HL-60 (cell line): ENCODE results near the gene PPP2R2D.

Source experiments
- DNase-seq, 2 experiments: peaks; one replicate each; pipeline ENCODE4 v3.0.0-alpha.2; 2010 to 2020; ENCODE audit warnings: low read depth in 1 of 2, low spot score in 1 of 2
- H3K27ac ChIP-seq: fragments of 250-450 bp; sonication (Bioruptor Pico); replicated peaks from 2 replicates; pipeline ENCODE4 v1.5.1; 2020; ENCODE audit warnings: mild to moderate bottlenecking, moderate library complexity
- H3K27me3 ChIP-seq: fragments of 250-450 bp; sonication (Bioruptor Pico); 2 replicates; pipeline ENCODE4 v1.5.1; 2021; ENCODE audit warnings: mild to moderate bottlenecking, moderate library complexity; ENCODE audit not compliant: insufficient read depth, poor library complexity, severe bottlenecking
- H3K4me3 ChIP-seq: replicated peaks from 2 replicates; pipeline ENCODE4 v1.5.1; 2011; ENCODE audit warnings: mild to moderate bottlenecking, control low read depth, low read length; ENCODE audit not compliant: insufficient read depth
- GABPA ChIP-seq: IDR thresholded peaks from 2 replicates; pipeline ENCODE4 v1.6.1; 2012; ENCODE audit warnings: low read depth
- POLR2AphosphoS5 ChIP-seq: IDR thresholded peaks from 2 replicates; pipeline ENCODE4 v1.6.1; 2012; ENCODE audit warnings: low read depth
- SPI1 ChIP-seq: IDR thresholded peaks from 2 replicates; pipeline ENCODE4 v1.6.1; 2012; ENCODE audit warnings: low read depth, mild to moderate bottlenecking, borderline replicate concordance
- TF ChIP-seq, protein P1 (sequence below): IDR thresholded peaks from 2 replicates; pipeline ENCODE4 v1.6.1; 2012; ENCODE audit warnings: low read depth; ENCODE audit not compliant: insufficient replicate concordance
- TF ChIP-seq, protein P2 (sequence below): IDR thresholded peaks from one replicate; pipeline ENCODE4 v1.5.1; 2011; ENCODE audit warnings: low read length, control low read depth, inconsistent platforms; ENCODE audit not compliant: insufficient read depth

PPP2R2D gene

DNA sequence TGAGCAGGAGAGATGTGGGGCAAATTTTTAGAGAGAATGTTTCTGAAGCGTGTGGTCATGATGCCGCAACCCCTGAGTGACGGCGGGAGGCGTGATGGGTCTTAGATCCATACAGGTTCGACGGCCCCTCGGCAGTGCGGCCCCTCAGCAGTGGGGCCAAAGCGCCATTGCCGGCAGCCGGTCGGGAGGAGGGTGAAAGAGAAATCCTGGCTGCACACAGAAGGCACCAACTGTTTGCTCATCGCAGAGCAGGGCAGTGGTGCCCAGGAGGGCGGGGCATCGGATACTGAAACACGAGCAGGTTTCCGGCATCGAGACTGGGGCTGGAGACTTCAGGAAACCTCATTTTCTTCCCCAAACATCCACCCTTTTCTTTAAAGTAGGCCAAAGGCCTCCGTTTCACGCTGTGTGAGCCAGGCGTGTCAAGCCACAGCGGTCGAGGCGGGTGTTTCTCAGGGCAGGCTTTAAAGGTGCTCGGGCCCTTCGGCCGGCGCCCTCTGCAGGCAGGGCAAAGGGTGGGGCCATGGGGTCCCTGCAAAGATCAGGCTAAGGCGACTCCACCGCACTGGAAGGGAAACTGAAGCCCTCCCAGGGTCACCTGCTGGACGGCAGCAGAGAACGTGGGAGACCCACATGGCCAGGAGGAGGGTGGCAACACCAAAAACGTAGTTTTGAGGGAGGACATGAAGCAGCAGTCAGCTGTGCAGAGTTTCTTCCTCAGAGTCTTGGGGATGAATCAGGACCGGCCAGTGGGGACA, 42.0 kb upstream of the PPP2R2D start:
- Histone ChIP-seq H3K4me3 (no peak overlapping the region), H3K27me3 (no peaks in the 10 kb centered on the region), H3K27ac (no peak overlapping the region)
- TF ChIP-seq, protein P1, sequence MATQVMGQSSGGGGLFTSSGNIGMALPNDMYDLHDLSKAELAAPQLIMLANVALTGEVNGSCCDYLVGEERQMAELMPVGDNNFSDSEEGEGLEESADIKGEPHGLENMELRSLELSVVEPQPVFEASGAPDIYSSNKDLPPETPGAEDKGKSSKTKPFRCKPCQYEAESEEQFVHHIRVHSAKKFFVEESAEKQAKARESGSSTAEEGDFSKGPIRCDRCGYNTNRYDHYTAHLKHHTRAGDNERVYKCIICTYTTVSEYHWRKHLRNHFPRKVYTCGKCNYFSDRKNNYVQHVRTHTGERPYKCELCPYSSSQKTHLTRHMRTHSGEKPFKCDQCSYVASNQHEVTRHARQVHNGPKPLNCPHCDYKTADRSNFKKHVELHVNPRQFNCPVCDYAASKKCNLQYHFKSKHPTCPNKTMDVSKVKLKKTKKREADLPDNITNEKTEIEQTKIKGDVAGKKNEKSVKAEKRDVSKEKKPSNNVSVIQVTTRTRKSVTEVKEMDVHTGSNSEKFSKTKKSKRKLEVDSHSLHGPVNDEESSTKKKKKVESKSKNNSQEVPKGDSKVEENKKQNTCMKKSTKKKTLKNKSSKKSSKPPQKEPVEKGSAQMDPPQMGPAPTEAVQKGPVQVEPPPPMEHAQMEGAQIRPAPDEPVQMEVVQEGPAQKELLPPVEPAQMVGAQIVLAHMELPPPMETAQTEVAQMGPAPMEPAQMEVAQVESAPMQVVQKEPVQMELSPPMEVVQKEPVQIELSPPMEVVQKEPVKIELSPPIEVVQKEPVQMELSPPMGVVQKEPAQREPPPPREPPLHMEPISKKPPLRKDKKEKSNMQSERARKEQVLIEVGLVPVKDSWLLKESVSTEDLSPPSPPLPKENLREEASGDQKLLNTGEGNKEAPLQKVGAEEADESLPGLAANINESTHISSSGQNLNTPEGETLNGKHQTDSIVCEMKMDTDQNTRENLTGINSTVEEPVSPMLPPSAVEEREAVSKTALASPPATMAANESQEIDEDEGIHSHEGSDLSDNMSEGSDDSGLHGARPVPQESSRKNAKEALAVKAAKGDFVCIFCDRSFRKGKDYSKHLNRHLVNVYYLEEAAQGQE, result no peak
- TF ChIP-seq, protein P2, sequence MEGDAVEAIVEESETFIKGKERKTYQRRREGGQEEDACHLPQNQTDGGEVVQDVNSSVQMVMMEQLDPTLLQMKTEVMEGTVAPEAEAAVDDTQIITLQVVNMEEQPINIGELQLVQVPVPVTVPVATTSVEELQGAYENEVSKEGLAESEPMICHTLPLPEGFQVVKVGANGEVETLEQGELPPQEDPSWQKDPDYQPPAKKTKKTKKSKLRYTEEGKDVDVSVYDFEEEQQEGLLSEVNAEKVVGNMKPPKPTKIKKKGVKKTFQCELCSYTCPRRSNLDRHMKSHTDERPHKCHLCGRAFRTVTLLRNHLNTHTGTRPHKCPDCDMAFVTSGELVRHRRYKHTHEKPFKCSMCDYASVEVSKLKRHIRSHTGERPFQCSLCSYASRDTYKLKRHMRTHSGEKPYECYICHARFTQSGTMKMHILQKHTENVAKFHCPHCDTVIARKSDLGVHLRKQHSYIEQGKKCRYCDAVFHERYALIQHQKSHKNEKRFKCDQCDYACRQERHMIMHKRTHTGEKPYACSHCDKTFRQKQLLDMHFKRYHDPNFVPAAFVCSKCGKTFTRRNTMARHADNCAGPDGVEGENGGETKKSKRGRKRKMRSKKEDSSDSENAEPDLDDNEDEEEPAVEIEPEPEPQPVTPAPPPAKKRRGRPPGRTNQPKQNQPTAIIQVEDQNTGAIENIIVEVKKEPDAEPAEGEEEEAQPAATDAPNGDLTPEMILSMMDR, result no peak
- no peak for TF ChIP-seq POLR2AphosphoS5
- no peak for TF ChIP-seq GABPA
- no peak for TF ChIP-seq SPI1
- no peak for DNase-seq

DNA sequence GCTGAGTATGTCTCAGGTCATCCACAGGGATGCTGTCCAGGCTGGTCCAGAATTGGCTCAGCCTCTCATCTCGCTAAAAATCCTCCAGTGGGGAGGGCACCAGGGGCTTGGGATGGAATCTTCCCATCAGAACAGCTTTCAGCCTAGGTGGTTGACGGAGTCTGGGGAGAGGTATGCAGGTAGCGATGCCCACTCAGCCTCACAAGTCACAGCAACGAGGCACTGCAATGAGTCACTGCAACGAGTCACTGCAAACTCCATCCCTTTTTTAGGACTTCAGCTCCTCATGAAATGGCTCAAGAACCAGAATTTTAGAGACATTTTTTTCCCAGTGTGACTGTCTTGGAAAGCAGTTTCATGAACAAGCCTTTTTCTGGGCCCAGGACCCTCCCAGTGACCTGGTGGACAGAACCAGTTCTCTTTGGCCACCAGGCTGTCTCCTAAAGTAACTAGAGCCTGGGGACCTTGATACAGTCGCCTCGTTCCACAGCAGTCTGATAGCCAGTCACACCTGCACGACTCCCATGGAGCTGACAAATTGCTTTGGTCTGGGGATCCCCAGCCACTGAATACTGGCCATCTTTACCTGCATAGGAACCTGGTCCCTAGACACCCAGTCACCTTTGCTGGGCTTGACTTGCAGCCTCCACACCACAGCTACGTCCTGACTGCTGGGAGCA, 41.3 kb upstream of the PPP2R2D start:
- Histone ChIP-seq H3K4me3 (no peak overlapping the region), H3K27me3 (no peaks in the 10 kb centered on the region), H3K27ac (no peak overlapping the region)
- TF ChIP-seq GABPA (no peak), POLR2AphosphoS5 (no peak), SPI1 (no peak)
- TF ChIP-seq, protein P2, result no peak
- TF ChIP-seq, protein P1, result no peak
- no peak for DNase-seq

DNA sequence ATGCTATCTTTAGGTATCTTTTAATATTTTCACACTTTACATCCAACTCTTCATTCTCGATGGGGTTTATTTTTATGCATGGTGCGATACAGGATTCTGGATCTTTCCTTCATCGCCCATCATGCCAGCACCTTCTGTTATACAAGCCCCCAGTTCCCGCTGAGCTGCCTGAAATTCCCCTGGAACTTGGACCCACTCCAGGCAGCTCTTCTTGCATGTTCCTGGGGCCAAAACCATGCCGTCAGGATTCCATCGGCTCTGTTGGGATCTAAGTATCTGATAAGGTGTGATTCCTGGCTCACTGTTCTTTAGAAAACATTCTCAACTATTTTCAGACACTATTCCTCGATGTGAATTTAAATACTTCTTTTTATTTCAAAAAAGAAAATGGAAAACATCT, 40.5 kb upstream of the PPP2R2D start:
- Histone ChIP-seq H3K27me3 (no peaks in the 10 kb centered on the region), H3K27ac (no peak overlapping the region), H3K4me3 (no peak overlapping the region)
- TF ChIP-seq, protein P2, result no peak
- no peak for TF ChIP-seq SPI1
- no peak for TF ChIP-seq GABPA
- no peak for TF ChIP-seq POLR2AphosphoS5
- TF ChIP-seq, protein P1, result no peak
- DNase-seq, result no peak
